ENCODE data around the gene CINP.
A peak's percentile ranks its signal among the peaks of the same experiment; 100 is the strongest.

Gene CINP

GRCh38 chr14:102362545-102363181, at the start of gene CINP, which contains the start of gene TECPR2:
Gene CINP, minus strand, starts transcription at chr14:102362890. Its CDS starts 39 bp downstream, at chr14:102362851.
Gene TECPR2, plus strand, starts transcription at chr14:102362941. Its CDS starts 13,781 bp downstream, at chr14:102376722.
- in situ Hi-C loops (cut with HindIII; ENCODE audit: low sequenced_read_pairs): no loop called here
- peak within 1 kb of the TSS; percentile 75 for H3K4me3 ChIP-seq (ENCODE audit: low read depth, low read length)
- no peak for TF ChIP-seq CTCF (IDR thresholded peaks at IDR 0.05; ENCODE audit: low read depth, low read length, missing control alignments)
- DNase-seq (ENCODE audit: low read depth): peak; percentile 87

GRCh38 chr14:102408724-102409123, 46.0 kb upstream of the CINP start:
- DNase-seq (ENCODE audit: low read depth): no peak
- no peak overlapping the region for H3K4me3 ChIP-seq (ENCODE audit: low read depth, low read length)
- in situ Hi-C loops (cut with HindIII; ENCODE audit: low sequenced_read_pairs): no loop called here
- no peak for TF ChIP-seq CTCF (IDR thresholded peaks at IDR 0.05; ENCODE audit: low read depth, low read length, missing control alignments)

GRCh38 chr14:102407258-102407657, 44.6 kb upstream of the CINP start:
- in situ Hi-C loops (cut with HindIII; ENCODE audit: low sequenced_read_pairs): no loop called here
- no peak for TF ChIP-seq CTCF (IDR thresholded peaks at IDR 0.05; ENCODE audit: low read depth, low read length, missing control alignments)

GRCh38 chr14:102403028-102403427, 40.3 kb upstream of the CINP start:
- DNase-seq (ENCODE audit: low read depth): no peak
- H3K4me3 ChIP-seq (ENCODE audit: low read depth, low read length): no peak overlapping the region
- no peak for TF ChIP-seq CTCF (IDR thresholded peaks at IDR 0.05; ENCODE audit: low read depth, low read length, missing control alignments)
- in situ Hi-C loops (cut with HindIII; ENCODE audit: low sequenced_read_pairs): no loop called here

More at GRCh38 chr14:102407258-102407657, 44.6 kb upstream of the CINP start:
- no peak for DNase-seq (ENCODE audit: low read depth)
- no peak overlapping the region for H3K4me3 ChIP-seq (ENCODE audit: low read depth, low read length)

GRCh38 chr14:102396521-102396920, 33.8 kb upstream of the CINP start:
- DNase-seq (ENCODE audit: low read depth): no peak

GRCh38 chr14:102394717-102395375, 32.2 kb upstream of the CINP start:
- H3K4me3 ChIP-seq (ENCODE audit: low read depth, low read length): no peak overlapping the region

More at GRCh38 chr14:102396521-102396920, 33.8 kb upstream of the CINP start:
- no peak overlapping the region for H3K4me3 ChIP-seq (ENCODE audit: low read depth, low read length)
- in situ Hi-C loops (cut with HindIII; ENCODE audit: low sequenced_read_pairs): no loop called here
- no peak for TF ChIP-seq CTCF (IDR thresholded peaks at IDR 0.05; ENCODE audit: low read depth, low read length, missing control alignments)

More at GRCh38 chr14:102394717-102395375, 32.2 kb upstream of the CINP start:
- TF ChIP-seq CTCF (IDR thresholded peaks at IDR 0.05; ENCODE audit: low read depth, low read length, missing control alignments): no peak
- no peak for DNase-seq (ENCODE audit: low read depth)
- in situ Hi-C loops (cut with HindIII; ENCODE audit: low sequenced_read_pairs): no loop called here

All from astrocyte of the cerebellum (primary cell).